Stimulated activated memory B cell treated with anti-CD40 and anti-IgM and Interleukin-4, amounts not matched to agents 10 μg/mL and 1 μg/mL and 100 μg/mL, for 72 hours (primary cell): ENCODE results near the gene OR13C5.

Source experiments
- ATAC-seq: fragments of 150-1000 bp; cut with Tn5 transposase; 2 replicates; pipeline ENCODE4 v1.10.0; 2021
- H3K27ac Mint-ChIP-seq: one replicate; pipeline ENCODE4 v1.8.0; 2022; ENCODE audit warnings: mild to moderate bottlenecking, mixed read lengths
- H3K27me3 Mint-ChIP-seq: one replicate; pipeline ENCODE4 v1.8.0; 2022; ENCODE audit warnings: mixed read lengths
- H3K36me3 Mint-ChIP-seq: one replicate; pipeline ENCODE4 v1.8.0; 2022; ENCODE audit warnings: mixed read lengths
- H3K4me1 Mint-ChIP-seq: one replicate; pipeline ENCODE4 v1.8.0; 2022; ENCODE audit warnings: mixed read lengths
- H3K4me3 Mint-ChIP-seq: one replicate; pipeline ENCODE4 v1.8.0; 2022; ENCODE audit warnings: mild to moderate bottlenecking, moderate library complexity, mixed read lengths
- H3K9me3 Mint-ChIP-seq: one replicate; pipeline ENCODE4 v1.8.0; 2022; ENCODE audit warnings: mixed read lengths

The OR13C5 gene

GRCh38 chr9:104575456-104575855 lies 23.8 kb downstream of the OR13C5 start:
- peaks cover 7% of the 10 kb centered on the region for H3K9me3 Mint-ChIP-seq
- H3K36me3 Mint-ChIP-seq = no peaks in the 10 kb centered on the region
- no peak overlapping the region for H3K27ac Mint-ChIP-seq
- H3K27me3 Mint-ChIP-seq = no peaks in the 10 kb centered on the region
- H3K4me3 Mint-ChIP-seq = no peak overlapping the region
- no peak for ATAC-seq
- no peaks in the 10 kb centered on the region for H3K4me1 Mint-ChIP-seq

GRCh38 chr9:104572612-104573011 lies 26.6 kb downstream of the OR13C5 start:
- H3K27ac Mint-ChIP-seq = no peak overlapping the region
- H3K9me3 Mint-ChIP-seq = peaks cover 7% of the 10 kb centered on the region
- no peaks in the 10 kb centered on the region for H3K36me3 Mint-ChIP-seq
- ATAC-seq = no peak
- H3K4me1 Mint-ChIP-seq = no peaks in the 10 kb centered on the region
- no peak overlapping the region for H3K4me3 Mint-ChIP-seq
- H3K27me3 Mint-ChIP-seq = no peaks in the 10 kb centered on the region

DNA sequence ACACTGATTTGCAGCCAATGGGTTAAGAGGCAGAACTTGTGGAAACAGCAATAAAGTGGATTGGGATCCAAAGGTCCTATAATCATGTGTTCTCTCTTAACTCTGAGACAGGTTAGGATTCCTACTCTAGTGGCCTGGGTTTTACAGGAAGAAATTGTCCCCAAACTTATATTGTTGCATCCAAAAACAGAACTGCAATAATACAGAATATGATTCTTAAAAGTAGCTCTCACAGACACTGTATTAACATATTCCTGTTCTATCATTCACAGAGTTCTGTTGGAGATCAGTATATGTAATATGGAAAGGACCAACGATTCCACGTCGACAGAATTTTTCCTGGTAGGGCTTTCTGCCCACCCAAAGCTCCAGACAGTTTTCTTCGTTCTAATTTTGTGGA lies 30.3 kb downstream of the OR13C5 start, which contains the start of gene OR13C8:
Gene OR13C8 (plus strand): TSS at position 301 of the 400 bp plus-strand sequence. CDS start 0 bp downstream, at position 301.
- H3K9me3 Mint-ChIP-seq = peaks cover 4% of the 10 kb centered on the region
- no peaks in the 10 kb centered on the region for H3K36me3 Mint-ChIP-seq
- H3K4me3 Mint-ChIP-seq = no peak within 1 kb of the TSS
- no peaks in the 10 kb centered on the region for H3K4me1 Mint-ChIP-seq
- ATAC-seq = no peak
- H3K27me3 Mint-ChIP-seq = no peaks in the 10 kb centered on the region
- no peak within 1 kb of the TSS for H3K27ac Mint-ChIP-seq

DNA sequence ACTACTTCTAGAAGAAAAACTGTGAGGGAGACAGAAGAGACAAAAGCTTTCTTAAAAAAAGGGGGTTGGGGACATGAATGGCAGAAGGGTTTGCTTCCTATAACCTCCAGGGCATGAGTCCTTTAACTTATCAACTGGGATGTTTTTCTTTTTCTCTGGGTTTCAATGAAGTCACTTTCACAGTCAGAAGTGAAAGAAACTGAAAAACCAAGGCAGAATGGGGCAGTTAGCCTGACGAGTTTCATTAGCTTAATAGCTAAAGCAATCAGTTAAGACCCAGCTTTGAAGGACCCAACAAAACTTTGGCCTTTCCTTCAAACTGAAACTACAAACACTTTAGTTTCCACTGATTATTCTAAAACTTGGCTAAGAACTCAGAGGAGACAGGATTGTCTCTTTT lies 34.9 kb downstream of the OR13C5 start:
- ATAC-seq = no peak
- H3K9me3 Mint-ChIP-seq = peaks cover 2% of the 10 kb centered on the region

GRCh38 chr9:104556830-104557634 lies 42.2 kb downstream of the OR13C5 start:
- no peak overlapping the region for H3K27ac Mint-ChIP-seq
- H3K27me3 Mint-ChIP-seq = no peaks in the 10 kb centered on the region
- H3K4me3 Mint-ChIP-seq = no peak overlapping the region
- no peaks in the 10 kb centered on the region for H3K36me3 Mint-ChIP-seq
- no peak for ATAC-seq
- no peaks in the 10 kb centered on the region for H3K4me1 Mint-ChIP-seq
- H3K9me3 Mint-ChIP-seq = peaks cover 6% of the 10 kb centered on the region

More for the DNA sequence above, 34.9 kb downstream of the OR13C5 start:
- Mint-ChIP-seq H3K27ac (no peak overlapping the region), H3K27me3 (no peaks in the 10 kb centered on the region), H3K4me3 (no peak overlapping the region), H3K36me3 (no peaks in the 10 kb centered on the region), H3K4me1 (no peaks in the 10 kb centered on the region)

DNA sequence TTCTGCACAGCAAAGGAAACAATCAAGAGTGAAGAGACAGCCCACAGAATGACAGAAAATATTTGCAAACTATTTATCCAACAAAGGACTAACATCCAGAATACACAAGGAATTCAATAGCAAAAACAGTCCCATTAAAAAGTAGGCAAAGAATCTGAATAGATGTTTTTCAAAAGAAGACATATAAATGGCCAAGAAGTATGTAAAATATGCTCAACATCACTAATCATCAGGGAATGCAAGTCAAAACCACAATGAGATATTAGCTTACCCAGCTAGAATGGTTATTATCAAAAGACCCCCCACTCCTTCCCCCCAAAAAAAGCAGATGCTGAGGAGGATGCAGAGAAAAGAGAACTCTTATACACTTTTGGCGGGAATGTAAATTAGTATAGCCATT lies 43.7 kb downstream of the OR13C5 start:
- Mint-ChIP-seq H3K36me3 (no peaks in the 10 kb centered on the region), H3K27ac (no peak overlapping the region), H3K27me3 (no peaks in the 10 kb centered on the region), H3K4me3 (no peak overlapping the region), H3K9me3 (peaks cover 6% of the 10 kb centered on the region), H3K4me1 (no peaks in the 10 kb centered on the region)
- no peak for ATAC-seq

- Mint-ChIP-seq H3K27me3 (no peaks in the 10 kb centered on the region), H3K4me3 (no peak overlapping the region), H3K36me3 (no peaks in the 10 kb centered on the region), H3K27ac (no peak overlapping the region), H3K9me3 (peaks cover 6% of the 10 kb centered on the region), H3K4me1 (no peaks in the 10 kb centered on the region)
- no peak for ATAC-seq
Observed at GRCh38 chr9:104553261-104553660, 46.0 kb downstream of the OR13C5 start.
